ENCODE measurements around the gene TMTC1.

GRCh38 chr12:29572464-29572863 is 211.3 kb downstream of the TMTC1 start:
- TF ChIP-seq, protein P1, sequence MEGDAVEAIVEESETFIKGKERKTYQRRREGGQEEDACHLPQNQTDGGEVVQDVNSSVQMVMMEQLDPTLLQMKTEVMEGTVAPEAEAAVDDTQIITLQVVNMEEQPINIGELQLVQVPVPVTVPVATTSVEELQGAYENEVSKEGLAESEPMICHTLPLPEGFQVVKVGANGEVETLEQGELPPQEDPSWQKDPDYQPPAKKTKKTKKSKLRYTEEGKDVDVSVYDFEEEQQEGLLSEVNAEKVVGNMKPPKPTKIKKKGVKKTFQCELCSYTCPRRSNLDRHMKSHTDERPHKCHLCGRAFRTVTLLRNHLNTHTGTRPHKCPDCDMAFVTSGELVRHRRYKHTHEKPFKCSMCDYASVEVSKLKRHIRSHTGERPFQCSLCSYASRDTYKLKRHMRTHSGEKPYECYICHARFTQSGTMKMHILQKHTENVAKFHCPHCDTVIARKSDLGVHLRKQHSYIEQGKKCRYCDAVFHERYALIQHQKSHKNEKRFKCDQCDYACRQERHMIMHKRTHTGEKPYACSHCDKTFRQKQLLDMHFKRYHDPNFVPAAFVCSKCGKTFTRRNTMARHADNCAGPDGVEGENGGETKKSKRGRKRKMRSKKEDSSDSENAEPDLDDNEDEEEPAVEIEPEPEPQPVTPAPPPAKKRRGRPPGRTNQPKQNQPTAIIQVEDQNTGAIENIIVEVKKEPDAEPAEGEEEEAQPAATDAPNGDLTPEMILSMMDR (conservative IDR thresholded peaks at IDR 0.05 in 1 of 2, IDR thresholded peaks at IDR 0.05 in 1 of 2; ENCODE audit: low read depth in 1 of 2, low read length in 2 of 2): no peak
- TF ChIP-seq EZH2 (IDR thresholded peaks at IDR 0.05; ENCODE audit: low read length, missing control alignments): no peak
